Measurements from ENCODE around the gene HMGXB3. TPM values are rescaled to one million over a fixed set of nuclear protein-coding genes. Genes with fewer than 3 reads are reported as not detected.

Gene HMGXB3
- total and polyA plus RNA-seq, 5 experiments from 2014 or later = 4.6 to 36.5 (median 13.1) TPM

DNA sequence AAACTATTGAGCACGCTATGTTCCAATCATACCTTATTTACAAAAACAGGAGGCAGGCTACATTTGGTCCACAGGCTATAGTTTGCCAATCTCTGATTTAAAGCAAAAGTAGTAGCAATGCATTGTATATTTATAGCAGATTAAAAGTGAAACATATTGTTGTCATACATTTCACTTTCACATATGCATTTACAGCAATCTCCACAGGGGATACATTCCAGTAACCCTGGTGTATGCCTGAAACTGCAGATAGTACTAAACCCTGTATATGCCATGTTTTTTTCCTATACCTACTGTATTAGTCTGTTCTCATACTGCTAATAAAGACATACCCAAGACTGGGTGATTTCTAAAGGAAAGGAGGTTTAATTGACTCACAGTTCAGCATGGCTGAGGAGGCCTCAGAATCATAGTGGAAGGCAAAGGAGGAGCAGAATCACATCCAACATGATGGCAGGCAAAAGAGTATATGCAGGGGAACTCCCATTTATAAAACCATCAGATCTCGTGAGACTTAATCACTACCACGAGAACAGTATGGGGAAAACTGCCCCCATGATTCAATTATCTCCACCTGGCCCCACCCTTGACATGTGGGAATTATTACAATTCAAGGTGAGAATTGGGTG is 91.7 kb downstream of the HMGXB3 start:
- POLR2A ChIA-PET = no interaction called here
- Mint-ChIP-seq H3K9me3 (peaks cover 0 to 2% (median 0%) of the 10 kb centered on the region in 9 donors), H3K27me3 (peaks cover 14 to 62% (median 20%) of the 10 kb centered on the region in 5 donors), H3K4me3 (no peak overlapping the region), H3K36me3 (no peaks in the 10 kb centered on the region), H3K27ac (no peak overlapping the region), H3K4me1 (peaks cover 0 to 7% (median 0%) of the 10 kb centered on the region in 4 donors)
- no peak for DNase-seq
- no peak for ATAC-seq

DNA sequence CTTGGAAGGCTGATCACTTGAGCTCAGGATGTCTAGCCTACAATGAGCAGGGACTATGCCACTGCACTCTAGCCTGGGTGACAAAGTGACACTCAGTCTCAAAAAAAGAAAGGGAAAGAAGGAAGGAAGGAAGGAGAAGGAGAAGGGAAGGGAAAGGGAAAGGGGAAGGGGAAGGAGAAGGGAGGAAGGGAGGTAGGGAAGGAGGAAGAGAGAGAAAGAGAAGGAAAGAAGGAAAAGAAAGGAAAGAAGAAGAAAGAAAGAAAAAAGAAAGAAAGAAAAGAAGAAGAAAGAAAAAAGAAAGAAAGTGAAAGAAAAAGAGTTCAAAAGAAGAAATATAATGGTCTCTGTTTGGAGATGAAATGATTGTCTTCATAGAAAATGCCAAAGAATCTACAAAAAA is 96.6 kb downstream of the HMGXB3 start:
- DNase-seq = no peak
- POLR2A ChIA-PET = no interaction called here
- Mint-ChIP-seq H3K9me3 (peaks cover 0 to 2% (median 0%) of the 10 kb centered on the region in 9 donors), H3K36me3 (peaks cover 0 to 8% (median 0%) of the 10 kb centered on the region in 3 donors), H3K4me1 (no peaks in the 10 kb centered on the region), H3K27me3 (peaks cover 8 to 33% (median 12%) of the 10 kb centered on the region in 5 donors), H3K27ac (no peak overlapping the region), H3K4me3 (no peak overlapping the region)
- no peak for ATAC-seq

DNA sequence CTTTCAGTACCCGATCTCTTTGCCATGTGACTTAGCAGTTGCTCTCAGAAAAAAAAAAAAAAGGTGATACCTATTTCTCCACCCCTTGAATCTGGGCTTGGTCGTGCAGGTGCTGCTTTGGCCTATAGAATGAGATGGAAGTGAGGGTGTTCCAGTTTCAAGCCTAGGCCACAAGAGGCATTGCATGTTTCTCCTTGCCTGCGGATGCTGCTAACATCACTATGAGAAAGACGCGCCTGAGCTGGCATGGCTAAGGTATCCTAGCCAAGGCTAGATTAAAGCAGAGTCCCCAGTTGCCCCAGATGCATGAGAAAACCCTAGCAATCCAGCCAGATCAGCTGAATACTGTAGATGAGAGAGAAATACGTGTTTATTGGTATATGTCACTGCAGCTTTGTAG is 100.5 kb downstream of the HMGXB3 start:
- no peak overlapping the region for H3K4me3 Mint-ChIP-seq
- ATAC-seq = no peak
- POLR2A ChIA-PET = no interaction called here
- H3K27ac Mint-ChIP-seq = no peak overlapping the region
- peaks cover 0 to 6% (median 2%) of the 10 kb centered on the region in 5 donors for H3K27me3 Mint-ChIP-seq
- no peaks in the 10 kb centered on the region for H3K9me3 Mint-ChIP-seq
- peaks cover 0 to 3% (median 0%) of the 10 kb centered on the region in 4 donors for H3K4me1 Mint-ChIP-seq
- peaks cover 0 to 8% (median 0%) of the 10 kb centered on the region in 3 donors for H3K36me3 Mint-ChIP-seq
- no peak for DNase-seq

Other genes with a start within 250 kb of the HMGXB3 start
- gene PDE6A, start 55.9 kb upstream of the HMGXB3 start, total RNA-seq = not detected
- not detected for gene PDE6A, start 55.9 kb upstream of the HMGXB3 start, polyA plus RNA-seq
- gene SLC26A2, start 40.0 kb upstream of the HMGXB3 start, total RNA-seq = 10 to 100 TPM; 14.7 to 16.9 TPM
- 1 to 10 TPM; 2.5 to 3.0 (median 2.6) TPM for gene SLC26A2, start 40.0 kb upstream of the HMGXB3 start, polyA plus RNA-seq
- gene TIGD6, start 85 bp upstream of the HMGXB3 start, total RNA-seq = 1 to 10 TPM; 6.0 to 6.3 TPM
- gene TIGD6, start 85 bp upstream of the HMGXB3 start, polyA plus RNA-seq = 1 to 10 TPM; 2.7 to 4.5 (median 3.6) TPM
- gene CSF1R, start 85.8 kb downstream of the HMGXB3 start, total RNA-seq = 1 to 10 TPM; 1.0 to 1.5 TPM
- gene CSF1R, start 85.8 kb downstream of the HMGXB3 start, polyA plus RNA-seq = under 1 TPM; 0.07 to 0.82 (median 0.55) TPM
- under 1 TPM; 0.47 to 0.49 TPM for gene PDGFRB, start 155.1 kb downstream of the HMGXB3 start, total RNA-seq
- under 1 TPM in 2 of 3 donors, not detected in 1; 0.31 to 0.57 TPM for gene PDGFRB, start 155.1 kb downstream of the HMGXB3 start, polyA plus RNA-seq
- gene CDX1, start 166.0 kb downstream of the HMGXB3 start, total RNA-seq = not detected
- gene CDX1, start 166.0 kb downstream of the HMGXB3 start, polyA plus RNA-seq = not detected
- not detected for gene SLC6A7, start 189.3 kb downstream of the HMGXB3 start, total RNA-seq
- not detected for gene SLC6A7, start 189.3 kb downstream of the HMGXB3 start, polyA plus RNA-seq

Data from naive thymus-derived CD8-positive, alpha-beta T cell (primary cell).